Camera-type eye (tissue), 1 donor: ENCODE data around the gene TRIM34. TPM values are rescaled to one million over a fixed set of nuclear protein-coding genes. Genes with fewer than 3 reads are reported as not detected.

ENCODE experiments used
- total RNA-seq: library from RNA; depleted of rRNA; stranded (reverse); fragments of >200 nt; gene quantifications from one replicate; pipeline ENCODE4 v1.2.3, GENCODE V29; 2014

Gene TRIM34, protein sequence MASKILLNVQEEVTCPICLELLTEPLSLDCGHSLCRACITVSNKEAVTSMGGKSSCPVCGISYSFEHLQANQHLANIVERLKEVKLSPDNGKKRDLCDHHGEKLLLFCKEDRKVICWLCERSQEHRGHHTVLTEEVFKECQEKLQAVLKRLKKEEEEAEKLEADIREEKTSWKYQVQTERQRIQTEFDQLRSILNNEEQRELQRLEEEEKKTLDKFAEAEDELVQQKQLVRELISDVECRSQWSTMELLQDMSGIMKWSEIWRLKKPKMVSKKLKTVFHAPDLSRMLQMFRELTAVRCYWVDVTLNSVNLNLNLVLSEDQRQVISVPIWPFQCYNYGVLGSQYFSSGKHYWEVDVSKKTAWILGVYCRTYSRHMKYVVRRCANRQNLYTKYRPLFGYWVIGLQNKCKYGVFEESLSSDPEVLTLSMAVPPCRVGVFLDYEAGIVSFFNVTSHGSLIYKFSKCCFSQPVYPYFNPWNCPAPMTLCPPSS
- 5.4 TPM for total RNA-seq

DNA sequence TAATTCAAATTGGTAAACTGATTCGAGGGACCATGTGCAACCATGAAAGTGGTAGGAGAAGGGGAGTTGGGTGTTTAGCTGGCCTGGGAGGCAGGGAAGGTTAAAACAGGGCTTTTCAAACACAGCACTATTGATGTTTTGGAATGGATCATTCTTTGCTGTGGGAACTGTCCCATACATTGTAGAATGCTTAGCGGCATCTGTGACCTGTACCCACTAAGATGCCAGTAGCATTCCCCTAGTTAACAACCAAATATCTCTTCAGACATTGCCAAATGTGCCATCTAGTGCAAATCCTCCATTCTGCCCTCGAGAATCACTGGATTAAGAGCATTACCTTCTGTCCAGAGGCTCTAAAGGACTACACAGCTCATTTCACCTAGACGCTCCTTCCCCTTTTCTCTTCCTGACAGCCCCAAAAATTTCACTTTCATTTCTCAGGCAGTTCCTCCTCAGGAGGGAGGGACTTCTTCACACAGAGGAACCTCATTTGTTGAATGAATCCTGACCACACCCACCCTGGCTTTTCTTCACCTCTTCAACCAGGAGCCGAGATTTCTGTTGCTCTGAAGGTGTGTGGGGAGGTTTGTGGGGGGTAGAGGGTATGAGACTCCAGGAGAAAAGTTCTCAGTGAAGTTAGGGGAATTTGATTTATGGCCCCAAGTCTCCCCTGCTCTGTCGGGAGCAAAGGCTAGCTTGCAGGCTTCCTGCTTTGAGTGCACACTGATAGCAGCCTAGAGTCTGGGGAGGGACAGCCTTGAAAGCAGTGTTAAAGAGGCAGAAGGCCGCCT, at the start of gene TRIM34:
TSS of gene TRIM34 (plus strand) at position 513 of the 791 bp plus-strand sequence. CDS start 7,331 bp downstream, outside the sequence.

DNA sequence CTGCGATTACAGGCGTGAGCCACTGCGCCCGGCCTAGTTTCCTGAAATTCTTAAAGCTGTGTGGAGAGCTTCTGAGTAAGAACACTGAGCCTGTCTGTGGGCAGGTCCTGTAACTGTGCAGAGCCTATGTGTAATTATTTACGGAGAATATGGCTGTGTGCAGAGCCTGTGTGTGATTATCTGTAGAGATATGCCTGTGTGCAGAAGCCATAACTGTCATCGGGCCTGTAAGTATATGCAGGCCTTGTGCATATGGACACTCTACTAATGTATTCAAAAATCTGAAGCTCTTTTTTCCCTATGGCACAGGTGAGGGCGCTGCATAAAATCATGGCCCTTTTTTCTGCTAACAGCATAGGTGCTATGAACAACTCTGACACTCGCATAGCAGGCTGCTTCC, 44.2 kb upstream of the TRIM34 start, which contains the start of gene OR52B6:
TSS of gene OR52B6 (plus strand) at position 301 of the 400 bp plus-strand sequence. CDS start at position 301, 0 bp downstream.

DNA sequence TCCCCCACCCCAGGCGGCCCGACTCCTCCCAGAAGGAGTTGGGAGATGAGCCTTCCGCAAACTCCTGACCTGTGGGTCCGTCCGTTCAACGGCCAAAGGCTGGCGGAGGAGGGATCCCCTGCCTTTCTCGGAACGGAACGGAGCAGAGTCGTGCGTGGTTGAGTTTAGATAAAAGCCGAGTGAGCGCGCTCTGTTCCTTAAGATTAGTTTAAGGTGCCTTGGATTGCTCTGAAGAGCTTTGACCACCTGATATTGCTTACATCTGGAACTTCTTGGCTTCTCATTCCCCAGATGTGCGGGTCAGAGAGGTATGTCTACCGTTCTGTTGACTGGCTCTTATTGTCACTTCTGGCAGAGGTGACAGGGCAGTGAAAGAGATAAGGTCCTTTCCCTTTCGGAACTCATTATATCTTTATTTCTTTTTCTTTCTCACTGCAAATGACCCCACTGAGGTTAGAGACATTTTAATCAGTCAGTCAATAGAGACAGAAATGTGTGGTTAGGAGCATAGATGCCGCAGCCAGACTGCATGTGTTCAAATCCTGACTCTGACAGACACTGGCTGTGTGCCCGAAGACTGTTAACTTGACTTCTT, 28.1 kb upstream of the TRIM34 start, which contains the start of gene TRIM6:
TSS of gene TRIM6 (plus strand) at position 31 of the 595 bp plus-strand sequence. CDS start at position 292, 261 bp downstream.

DNA sequence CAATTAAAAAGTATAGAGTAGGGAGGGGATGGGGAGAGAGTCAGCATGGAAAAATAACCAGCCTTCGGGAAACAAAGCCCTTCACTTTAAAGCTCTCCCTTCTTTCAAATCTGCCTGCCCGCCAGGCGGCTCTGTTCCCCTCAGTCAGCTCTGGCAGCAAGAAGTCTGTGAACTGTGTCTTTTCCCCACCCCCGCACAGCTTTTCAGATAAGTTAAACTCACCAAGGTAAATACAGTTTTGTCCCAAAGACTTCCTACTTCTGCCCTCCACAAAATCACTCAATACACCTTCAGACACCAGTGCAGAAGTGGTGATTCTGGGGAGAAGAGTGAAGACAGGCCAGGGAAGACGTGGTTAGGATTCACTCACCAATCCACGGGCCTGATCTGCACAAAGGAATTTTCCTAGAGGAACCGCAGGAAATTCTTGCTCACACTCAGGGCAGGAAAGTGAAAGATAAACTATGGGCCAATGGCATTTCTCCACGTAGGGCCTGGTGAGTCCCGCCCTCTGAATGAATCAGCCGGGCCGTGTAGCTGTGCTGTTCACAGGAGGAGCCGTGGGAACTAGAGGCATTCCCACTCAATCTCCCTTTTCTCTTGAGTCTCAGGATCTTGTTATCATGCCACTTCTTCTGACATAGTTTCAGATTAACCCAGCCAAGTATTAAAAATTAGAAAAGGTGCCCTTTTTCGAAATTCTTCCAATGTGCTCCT, 60.0 kb downstream of the TRIM34 start, which contains the start of gene TRIM5:
TSS of gene TRIM5 (minus strand) at position 429 of the 717 bp plus-strand sequence. CDS start 4,897 bp downstream, outside the sequence.

DNA sequence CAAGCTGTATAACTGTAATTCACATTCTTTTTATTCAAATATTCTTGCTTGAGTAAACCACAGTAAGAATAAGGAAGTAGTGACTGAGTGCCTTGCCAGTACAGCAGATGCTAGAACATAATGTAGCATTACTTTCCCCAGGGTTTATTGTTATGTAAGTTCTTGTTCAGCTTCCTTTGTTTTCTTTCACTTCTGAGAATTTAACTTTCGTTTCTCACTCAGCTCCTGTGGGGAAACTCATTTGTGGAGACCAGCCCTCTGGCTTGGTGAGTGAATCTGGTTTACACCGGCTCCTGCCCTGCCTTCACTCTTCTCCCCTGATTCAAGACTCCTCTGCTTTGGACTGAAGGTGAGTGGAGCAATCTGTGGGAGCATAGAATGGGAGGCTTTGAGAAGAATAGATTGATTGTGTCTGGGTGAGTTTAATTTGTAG, 64.8 kb downstream of the TRIM34 start, which contains the start of gene TRIM22:
TSS of gene TRIM22 (plus strand) at position 240 of the 433 bp plus-strand sequence. CDS start 6,443 bp downstream, outside the sequence.

Other genes with a start within 250 kb of the TRIM34 start
- gene OR51M1, start 241.2 kb upstream of the TRIM34 start, total RNA-seq = not detected
- gene OR51Q1, start 202.9 kb upstream of the TRIM34 start, total RNA-seq = not detected
- gene OR51I1, start 183.5 kb upstream of the TRIM34 start, total RNA-seq = not detected
- not detected for gene OR51I2, start 175.7 kb upstream of the TRIM34 start, total RNA-seq
- gene OR52D1, start 136.3 kb upstream of the TRIM34 start, total RNA-seq = not detected
- 0.88 TPM for gene UBQLN3, start 115.0 kb upstream of the TRIM34 start, total RNA-seq
- gene UBQLNL, start 108.3 kb upstream of the TRIM34 start, total RNA-seq = 1.2 TPM
- 0.66 TPM for gene OR52H1, start 76.5 kb upstream of the TRIM34 start, total RNA-seq
- gene OR52B6, start 44.1 kb upstream of the TRIM34 start, total RNA-seq = not detected
- gene TRIM6, start 28.4 kb upstream of the TRIM34 start, total RNA-seq = 5.8 TPM
- 23.4 TPM for gene TRIM5, start 60.1 kb downstream of the TRIM34 start, total RNA-seq
- 36.4 TPM for gene TRIM22, start 64.8 kb downstream of the TRIM34 start, total RNA-seq
- not detected for gene OR56B1, start 111.4 kb downstream of the TRIM34 start, total RNA-seq
- not detected for gene OR52N4, start 129.2 kb downstream of the TRIM34 start, total RNA-seq
- gene OR52N5, start 158.4 kb downstream of the TRIM34 start, total RNA-seq = not detected
- not detected for gene OR52N1, start 166.3 kb downstream of the TRIM34 start, total RNA-seq
- not detected for gene OR52N2, start 183.9 kb downstream of the TRIM34 start, total RNA-seq
- gene OR52E6, start 216.9 kb downstream of the TRIM34 start, total RNA-seq = not detected
- gene OR52E8, start 232.7 kb downstream of the TRIM34 start, total RNA-seq = not detected